ENCODE results near the gene LRRC4C.
"Not testable (repeated sequence)": the region's sequence is repeated elsewhere in the genome, so short reads cannot be mapped to it uniquely, and the experiment has no call there.

Gene LRRC4C

DNA sequence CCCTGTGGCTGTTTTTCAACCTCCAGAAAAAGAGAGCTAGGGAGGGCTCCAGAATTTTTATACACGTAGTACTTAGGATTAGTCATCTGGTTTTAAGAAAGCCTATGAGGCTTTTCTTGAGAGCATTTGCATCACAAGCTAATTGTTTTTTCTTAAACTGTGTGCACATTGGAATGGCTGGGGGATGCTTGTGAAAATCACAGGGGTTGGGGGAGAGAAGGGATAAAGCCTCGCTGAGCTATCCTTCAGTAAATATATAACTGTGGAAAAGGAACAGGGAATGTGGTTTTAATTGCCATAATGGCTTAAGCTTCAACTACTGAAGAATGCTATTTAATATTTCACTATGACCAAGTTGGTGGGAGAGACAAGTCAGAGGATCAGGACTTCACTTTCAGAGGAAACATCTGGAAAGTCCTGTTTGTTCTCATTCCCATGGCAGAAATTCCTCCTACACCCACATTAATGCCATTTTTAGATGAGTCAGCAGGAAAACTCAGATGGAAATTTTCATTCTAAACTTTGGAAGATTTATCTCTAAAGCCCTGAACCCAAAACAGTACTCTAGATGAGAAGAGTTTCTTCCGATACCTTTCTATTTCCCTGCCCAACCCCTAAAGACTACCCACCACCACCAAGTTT is 591.3 kb downstream of the LRRC4C start:
- H3K4me1 ChIP-seq: no peaks in the 10 kb centered on the region
- no peak for TF ChIP-seq CTCF (IDR thresholded peaks at IDR 0.05)
- no peaks in the 10 kb centered on the region for H3K9me3 ChIP-seq
- H3K27ac ChIP-seq: no peak overlapping the region
- no peak for DNase-seq
- H3K36me3 ChIP-seq: no peaks in the 10 kb centered on the region
- no peak overlapping the region for H3K4me3 ChIP-seq
- no peaks in the 10 kb centered on the region for H3K27me3 ChIP-seq
- intact Hi-C loops (cut with DNase I; ENCODE audit: low total_unique reads): no loop called here

DNA sequence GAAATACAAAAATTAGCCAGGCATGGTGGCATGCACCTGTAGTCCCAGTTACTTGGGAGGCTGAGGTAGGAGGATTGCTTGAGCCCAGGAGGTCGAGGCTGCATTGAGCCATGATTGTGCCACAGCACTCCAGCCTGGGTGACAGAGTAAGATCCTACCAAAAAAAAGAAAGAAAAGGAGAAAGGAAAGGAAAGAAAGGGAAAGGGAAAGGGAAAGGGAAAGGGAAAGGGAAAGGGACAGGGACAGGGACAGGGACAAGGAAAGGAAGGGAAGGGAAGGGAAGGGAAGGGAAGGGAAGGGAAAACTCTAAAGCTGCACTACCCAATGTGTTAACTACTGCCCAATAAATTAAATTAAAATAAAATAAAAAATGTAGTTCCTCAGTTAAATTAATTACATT is 601.7 kb downstream of the LRRC4C start:
- H3K4me1 ChIP-seq; intact Hi-C loops (cut with DNase I; ENCODE audit: low total_unique reads); H3K9me3 ChIP-seq; H3K27ac ChIP-seq; H3K4me3 ChIP-seq; H3K36me3 ChIP-seq; DNase-seq; H3K27me3 ChIP-seq: not testable (repeated sequence)

GRCh38 chr11:40842750-40843339 is 616.6 kb downstream of the LRRC4C start:
- H3K36me3 ChIP-seq: no peaks in the 10 kb centered on the region
- no peaks in the 10 kb centered on the region for H3K27me3 ChIP-seq
- intact Hi-C loops (cut with DNase I; ENCODE audit: low total_unique reads): no loop called here
- H3K4me1 ChIP-seq: no peaks in the 10 kb centered on the region
- no peaks in the 10 kb centered on the region for H3K9me3 ChIP-seq
- no peak overlapping the region for H3K27ac ChIP-seq
- H3K4me3 ChIP-seq: no peak overlapping the region
- TF ChIP-seq CTCF (IDR thresholded peaks at IDR 0.05): no peak
- DNase-seq: no peak

GRCh38 chr11:40841231-40841630 is 618.2 kb downstream of the LRRC4C start:
- no peak overlapping the region for H3K4me3 ChIP-seq
- H3K27ac ChIP-seq: no peak overlapping the region
- no peaks in the 10 kb centered on the region for H3K4me1 ChIP-seq
- TF ChIP-seq CTCF (IDR thresholded peaks at IDR 0.05): no peak
- DNase-seq: no peak
- H3K9me3 ChIP-seq: no peaks in the 10 kb centered on the region
- intact Hi-C loops (cut with DNase I; ENCODE audit: low total_unique reads): no loop called here
- H3K27me3 ChIP-seq: no peaks in the 10 kb centered on the region
- H3K36me3 ChIP-seq: no peaks in the 10 kb centered on the region

- H3K36me3 ChIP-seq: no peaks in the 10 kb centered on the region
- intact Hi-C loops (cut with DNase I; ENCODE audit: low total_unique reads): no loop called here
- H3K27me3 ChIP-seq: no peaks in the 10 kb centered on the region
- H3K4me1 ChIP-seq: no peaks in the 10 kb centered on the region
- no peak overlapping the region for H3K4me3 ChIP-seq
- DNase-seq: no peak
- TF ChIP-seq CTCF (IDR thresholded peaks at IDR 0.05): no peak
- no peaks in the 10 kb centered on the region for H3K9me3 ChIP-seq
- H3K27ac ChIP-seq: no peak overlapping the region
Measured at GRCh38 chr11:40838181-40838683, 621.2 kb downstream of the LRRC4C start.

GRCh38 chr11:40827116-40827515 is 632.3 kb downstream of the LRRC4C start:
- no peaks in the 10 kb centered on the region for H3K9me3 ChIP-seq
- DNase-seq: no peak
- TF ChIP-seq CTCF (IDR thresholded peaks at IDR 0.05): no peak
- intact Hi-C loops (cut with DNase I; ENCODE audit: low total_unique reads): no loop called here
- H3K27me3 ChIP-seq: no peaks in the 10 kb centered on the region
- H3K4me3 ChIP-seq: no peak overlapping the region
- H3K27ac ChIP-seq: no peak overlapping the region
- H3K4me1 ChIP-seq: no peaks in the 10 kb centered on the region
- H3K36me3 ChIP-seq: no peaks in the 10 kb centered on the region

Data from tibial artery (tissue), 4 donors.